Keratinocyte (primary cell): ENCODE results near the gene ACVR1.

Experiments used
- EZH2 ChIP-seq: IDR thresholded peaks from one replicate; pipeline ENCODE4 v1.6.1; 2012; ENCODE audit warnings: inconsistent platforms, mild to moderate bottlenecking, low read length, moderate library complexity
- TF ChIP-seq, protein P1 (sequence below), 3 experiments: IDR thresholded peaks in 1 of 3; conservative IDR thresholded peaks in 1 of 3; optimal IDR thresholded peaks in 1 of 3; 2 replicates in 2 of 3; 3 replicates in 1 of 3; pipeline versions ENCODE3 to v1.5.1; 2011; ENCODE audit warnings: low read length in 3 of 3, mild to moderate bottlenecking in 3 of 3, moderate library complexity in 2 of 3, control low read depth in 1 of 3, inconsistent platforms in 1 of 3; ENCODE audit not compliant: insufficient read depth in 2 of 3; ENCODE audit errors: extremely low read depth in 1 of 3

DNA sequence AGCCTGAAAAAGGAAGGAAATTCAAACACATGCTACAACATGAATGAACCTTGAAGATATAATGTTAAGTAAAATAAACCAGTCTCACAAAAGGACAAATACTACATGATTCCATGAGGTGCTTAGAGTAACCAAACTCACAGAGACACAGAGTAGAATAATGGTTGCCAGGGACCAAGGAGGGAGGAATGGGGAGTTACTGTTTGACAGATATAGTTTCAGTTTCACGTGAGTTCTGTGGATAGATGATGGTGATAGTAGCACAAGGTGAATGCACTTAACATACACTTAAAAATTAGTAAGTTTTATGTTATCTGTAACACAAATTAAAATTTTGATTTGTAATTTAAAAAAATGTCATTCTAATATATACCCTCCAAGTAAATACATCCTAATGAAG, 140.6 kb downstream of the ACVR1 start:
- TF ChIP-seq, protein P1, sequence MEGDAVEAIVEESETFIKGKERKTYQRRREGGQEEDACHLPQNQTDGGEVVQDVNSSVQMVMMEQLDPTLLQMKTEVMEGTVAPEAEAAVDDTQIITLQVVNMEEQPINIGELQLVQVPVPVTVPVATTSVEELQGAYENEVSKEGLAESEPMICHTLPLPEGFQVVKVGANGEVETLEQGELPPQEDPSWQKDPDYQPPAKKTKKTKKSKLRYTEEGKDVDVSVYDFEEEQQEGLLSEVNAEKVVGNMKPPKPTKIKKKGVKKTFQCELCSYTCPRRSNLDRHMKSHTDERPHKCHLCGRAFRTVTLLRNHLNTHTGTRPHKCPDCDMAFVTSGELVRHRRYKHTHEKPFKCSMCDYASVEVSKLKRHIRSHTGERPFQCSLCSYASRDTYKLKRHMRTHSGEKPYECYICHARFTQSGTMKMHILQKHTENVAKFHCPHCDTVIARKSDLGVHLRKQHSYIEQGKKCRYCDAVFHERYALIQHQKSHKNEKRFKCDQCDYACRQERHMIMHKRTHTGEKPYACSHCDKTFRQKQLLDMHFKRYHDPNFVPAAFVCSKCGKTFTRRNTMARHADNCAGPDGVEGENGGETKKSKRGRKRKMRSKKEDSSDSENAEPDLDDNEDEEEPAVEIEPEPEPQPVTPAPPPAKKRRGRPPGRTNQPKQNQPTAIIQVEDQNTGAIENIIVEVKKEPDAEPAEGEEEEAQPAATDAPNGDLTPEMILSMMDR (optimal IDR thresholded peaks at IDR 0.05 in 1 of 3, IDR thresholded peaks at IDR 0.05 in 1 of 3, conservative IDR thresholded peaks at IDR 0.05 in 1 of 3; ENCODE audit: extremely low read depth in 1 of 3, insufficient read depth in 2 of 3, low read length in 3 of 3): no peak
- TF ChIP-seq EZH2: no peak
